GM20431 (cell line): ENCODE measurements around the gene MUC7.

ENCODE experiments used
- in situ Hi-C: fragments of 300-500 bp; cut with MseI, MboI; formaldehyde crosslinking; loops from one replicate; pipeline ENCODE4 v1.15.0; 2020; ENCODE audit warnings: low sequenced_read_pairs; ENCODE audit not compliant: unreplicated experiment

Gene MUC7

DNA sequence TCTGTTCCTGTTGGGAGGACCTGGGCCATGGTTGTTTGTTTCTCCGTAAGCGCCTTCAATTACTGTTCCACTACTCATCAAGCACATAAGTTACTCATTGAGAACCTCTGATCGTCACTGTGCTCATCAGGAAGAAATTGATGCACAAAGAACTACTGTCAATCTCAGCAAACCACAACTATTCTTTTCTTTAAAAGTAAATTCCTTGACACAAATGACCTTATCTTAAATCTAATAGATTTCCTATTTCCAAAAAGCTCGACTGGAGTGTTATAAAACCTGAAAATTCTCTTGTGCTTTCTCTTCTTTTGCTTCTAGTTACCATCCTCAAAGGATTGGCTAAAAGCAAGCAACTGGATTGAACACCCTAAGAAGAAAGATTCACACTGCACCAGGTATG is at the start of gene MUC7:
Gene MUC7 (plus strand): TSS at position 301 of the 400 bp plus-strand sequence. CDS start 1,825 bp downstream, outside the sequence.
- in situ Hi-C loops, result no loop called here

DNA sequence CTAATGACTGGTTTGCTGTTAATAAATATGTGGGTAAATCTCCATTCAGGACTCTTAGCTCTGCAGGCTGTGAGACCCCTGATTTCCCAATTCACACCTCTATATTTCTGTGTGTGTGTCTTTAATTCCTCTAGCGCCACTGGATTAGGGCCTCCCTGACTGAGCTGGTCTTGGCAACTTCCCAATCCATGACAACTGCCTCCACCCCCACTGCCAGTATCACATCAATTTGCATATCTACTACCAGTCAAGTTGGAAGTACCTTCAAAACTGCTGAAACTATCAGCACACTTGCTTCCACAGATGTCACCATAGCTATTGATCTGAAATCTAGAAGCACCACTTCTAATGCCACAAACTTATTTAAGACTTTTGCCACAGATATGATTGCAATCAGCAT is 46.7 kb upstream of the MUC7 start:
- in situ Hi-C loops, result no loop called here

DNA sequence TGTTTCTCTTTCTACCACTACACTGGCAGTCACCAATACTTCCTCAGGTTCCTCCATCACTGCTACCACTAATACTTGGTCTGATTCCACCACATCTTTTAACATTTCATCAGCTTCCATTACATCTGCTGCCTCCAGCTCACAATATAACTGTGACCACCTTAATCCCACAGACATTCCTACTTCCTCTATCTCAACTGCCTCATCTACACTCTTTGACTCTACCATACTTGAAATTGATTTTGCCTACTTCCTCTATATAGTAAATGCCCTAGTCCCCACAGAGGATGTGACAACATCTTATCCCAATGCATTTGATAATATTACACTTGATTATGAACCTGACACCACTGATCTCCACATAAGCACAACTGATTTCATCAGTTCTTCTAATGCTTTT is 45.2 kb upstream of the MUC7 start:
- in situ Hi-C loops, result no loop called here

DNA sequence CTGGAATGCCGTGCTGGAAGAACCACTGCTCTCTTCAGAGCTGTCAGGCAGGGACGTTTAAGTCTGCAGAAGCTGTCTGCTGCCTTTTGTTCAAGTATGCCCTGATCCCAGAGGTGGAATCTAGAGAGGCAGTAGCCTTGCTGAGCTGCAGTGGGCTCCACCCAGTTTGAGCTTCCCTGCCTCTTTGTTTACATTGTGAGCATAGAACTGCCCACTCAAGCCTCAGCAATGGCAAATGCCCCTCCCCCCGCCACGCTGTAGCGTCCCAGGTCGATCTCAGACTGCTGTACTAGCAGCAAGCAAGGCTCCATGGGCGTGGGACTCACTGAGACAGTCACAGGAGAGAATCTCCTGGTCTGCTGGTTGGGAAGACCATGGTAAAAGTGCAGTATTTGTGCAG is 34.8 kb upstream of the MUC7 start:
- in situ Hi-C loops, result no loop called here

DNA sequence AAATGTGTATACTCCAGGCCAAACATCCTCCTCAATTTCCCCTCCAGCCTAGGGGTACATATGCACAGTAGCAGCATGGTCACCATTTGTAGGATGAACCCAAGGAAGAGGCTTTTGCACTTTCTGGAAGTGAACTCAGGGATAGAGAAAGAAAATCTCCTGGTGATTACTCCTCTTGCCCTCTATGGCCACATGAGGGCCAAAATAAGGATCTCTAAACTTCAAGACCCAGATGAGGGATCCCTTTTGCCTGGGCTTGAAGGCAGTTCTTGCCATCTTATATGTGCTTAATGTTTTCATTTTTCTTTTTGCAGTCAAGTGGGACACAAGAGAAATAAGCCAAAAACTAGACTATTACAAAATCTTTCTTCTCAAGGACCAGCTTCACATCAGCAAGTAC is 29.5 kb upstream of the MUC7 start:
- in situ Hi-C loops, result no loop called here

DNA sequence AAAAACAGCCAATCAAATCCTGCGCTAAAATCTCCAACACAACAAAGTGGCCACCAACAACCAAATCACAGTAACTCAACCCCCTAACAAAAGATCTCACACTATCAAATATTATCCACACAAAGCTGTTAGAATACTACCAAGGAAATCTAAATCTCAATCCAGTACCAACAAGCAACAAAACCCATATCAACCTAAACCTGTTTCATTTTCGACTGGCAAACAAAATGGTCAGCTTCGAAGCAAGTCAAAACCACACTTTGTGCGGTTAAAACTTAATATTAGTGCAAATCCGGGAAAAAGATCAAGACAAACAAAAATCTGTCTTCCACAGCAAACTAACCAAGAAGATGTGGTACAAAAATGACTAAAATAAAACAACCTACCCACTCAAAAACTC is 28.7 kb upstream of the MUC7 start:
- in situ Hi-C loops, result no loop called here

DNA sequence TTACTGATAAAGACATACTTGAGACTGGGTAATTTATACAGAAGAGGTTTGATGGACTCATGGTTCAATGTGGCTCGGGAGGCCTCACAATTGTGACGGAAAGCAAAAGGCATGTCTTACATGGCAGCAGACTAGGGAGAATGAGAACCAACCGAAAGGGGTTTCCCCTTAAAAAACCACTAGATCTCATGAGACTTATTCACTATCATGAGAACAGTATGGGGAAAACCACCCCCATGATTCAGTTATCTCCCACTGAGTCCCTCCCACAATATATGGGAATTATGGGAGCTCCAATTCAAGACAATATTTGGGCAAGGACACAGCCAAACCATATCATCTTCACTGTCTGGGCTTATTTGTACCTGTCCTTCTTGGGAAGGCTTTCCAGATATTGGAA is 22.8 kb upstream of the MUC7 start:
- in situ Hi-C loops, result no loop called here

DNA sequence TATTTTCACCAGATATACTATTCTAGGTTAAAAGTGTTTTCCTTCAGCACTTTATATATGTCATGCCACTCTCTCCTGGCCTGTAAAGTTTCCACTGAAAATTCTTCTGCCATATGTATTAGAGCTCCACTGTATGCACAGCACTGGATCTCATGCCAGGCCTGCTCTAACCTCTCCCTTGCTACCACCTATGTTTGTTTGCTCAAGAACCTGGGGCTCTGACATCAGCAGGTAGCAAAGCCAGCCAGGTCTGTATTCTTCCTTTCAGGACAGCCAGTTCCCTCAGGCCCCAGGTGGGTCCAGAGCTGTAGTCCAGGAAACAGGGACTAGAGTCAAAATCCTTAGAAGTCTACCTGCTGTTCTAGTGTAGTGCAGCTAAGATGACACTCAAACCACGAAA is 19.1 kb upstream of the MUC7 start:
- in situ Hi-C loops, result no loop called here

DNA sequence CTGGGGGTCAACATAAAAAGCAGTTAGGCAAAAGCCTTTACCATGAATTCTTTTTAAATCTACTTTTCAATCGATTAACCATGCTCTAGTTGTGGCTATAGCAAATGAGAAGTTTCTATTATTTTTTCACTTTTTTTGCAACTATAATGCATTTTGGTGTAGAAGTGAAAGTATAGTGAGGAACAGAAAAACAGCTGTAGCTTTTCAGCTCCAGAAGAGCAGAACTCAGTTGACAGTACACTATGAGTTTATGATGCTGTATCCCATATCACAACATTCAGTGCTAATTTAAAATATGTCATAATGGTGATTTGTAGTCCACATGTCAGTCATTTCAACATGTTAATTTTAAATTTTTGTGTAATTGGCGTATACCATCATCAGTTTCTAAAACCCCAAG is 8.7 kb upstream of the MUC7 start:
- in situ Hi-C loops, result no loop called here

DNA sequence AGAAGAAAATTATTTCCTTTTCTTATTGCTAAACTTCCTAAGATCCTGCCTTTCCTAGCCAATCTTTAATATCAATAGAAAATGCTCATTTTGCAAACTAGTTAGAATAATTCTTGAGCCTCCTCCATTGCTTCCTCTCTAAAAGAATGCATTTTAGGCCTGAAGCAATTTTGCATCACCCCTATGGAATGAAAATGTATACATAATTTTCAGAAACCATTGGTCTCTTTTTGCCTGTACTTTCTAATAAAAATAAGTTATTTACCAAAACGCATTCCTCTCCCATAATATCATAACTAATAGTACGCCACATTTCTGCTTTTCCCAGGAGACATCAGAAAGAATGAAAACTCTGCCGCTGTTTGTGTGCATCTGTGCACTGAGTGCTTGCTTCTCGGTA is 1.7 kb downstream of the MUC7 start:
- in situ Hi-C loops, result no loop called here

DNA sequence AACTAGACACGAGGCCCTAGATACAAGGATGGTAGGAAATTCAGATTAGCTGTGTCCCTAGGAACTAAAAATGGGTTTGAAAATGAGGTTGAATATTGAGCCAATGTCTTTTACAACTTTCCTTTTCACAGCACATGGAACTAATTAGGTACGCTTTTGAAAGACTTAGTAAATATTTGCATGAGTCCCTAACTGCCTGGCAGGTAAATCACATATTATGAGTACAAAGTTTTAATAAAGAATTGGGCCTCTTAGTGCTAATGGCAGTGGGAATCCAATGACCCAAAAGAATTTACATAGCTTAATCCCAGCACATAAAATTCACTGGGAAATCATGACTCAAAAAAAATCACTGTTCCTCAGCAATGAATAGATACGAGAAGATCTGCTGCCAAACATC is 16.8 kb downstream of the MUC7 start:
- in situ Hi-C loops, result no loop called here

DNA sequence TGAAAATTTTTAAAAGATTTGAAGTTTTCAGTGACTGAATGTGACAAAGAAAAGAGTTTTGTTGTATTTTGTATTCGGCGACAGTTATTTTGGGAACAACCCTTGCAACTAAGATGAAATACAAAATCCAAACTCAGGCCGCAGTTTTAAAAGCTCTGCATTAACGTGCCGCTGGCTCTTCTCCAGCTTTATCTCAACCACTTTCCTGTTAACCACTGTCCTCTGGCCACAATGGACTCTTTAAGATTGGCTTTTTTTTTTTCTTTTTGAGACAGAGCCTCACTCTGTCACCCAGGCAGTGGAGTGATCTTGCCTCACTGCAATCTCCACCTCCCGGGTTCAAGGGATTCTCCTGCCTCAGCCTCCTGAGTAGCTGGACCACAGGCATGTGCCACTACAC is 24.2 kb downstream of the MUC7 start:
- in situ Hi-C loops, result no loop called here

DNA sequence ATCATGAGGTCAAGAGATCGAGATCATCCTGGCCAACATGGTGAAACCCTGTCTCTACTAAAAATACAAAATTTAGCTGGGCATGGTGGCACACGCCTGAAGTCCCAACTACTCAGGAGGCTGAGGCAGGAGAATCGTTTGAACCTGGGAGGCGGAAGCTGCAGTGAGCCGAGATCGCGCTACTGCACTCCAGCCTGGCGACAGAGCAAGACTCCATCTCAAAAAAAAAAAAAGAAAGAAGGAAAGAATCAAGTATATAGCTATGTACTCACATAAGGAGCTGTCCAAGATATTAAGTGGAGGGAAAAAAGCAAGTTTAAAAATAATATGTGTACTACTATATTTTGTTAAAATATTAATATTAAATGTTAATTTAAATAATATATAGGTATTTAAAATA is 29.8 kb downstream of the MUC7 start:
- in situ Hi-C loops, result loop anchor here (25.0 kb wide), 1 partner anchor 190 kb away; no protein-coding TSS in a partner anchor

DNA sequence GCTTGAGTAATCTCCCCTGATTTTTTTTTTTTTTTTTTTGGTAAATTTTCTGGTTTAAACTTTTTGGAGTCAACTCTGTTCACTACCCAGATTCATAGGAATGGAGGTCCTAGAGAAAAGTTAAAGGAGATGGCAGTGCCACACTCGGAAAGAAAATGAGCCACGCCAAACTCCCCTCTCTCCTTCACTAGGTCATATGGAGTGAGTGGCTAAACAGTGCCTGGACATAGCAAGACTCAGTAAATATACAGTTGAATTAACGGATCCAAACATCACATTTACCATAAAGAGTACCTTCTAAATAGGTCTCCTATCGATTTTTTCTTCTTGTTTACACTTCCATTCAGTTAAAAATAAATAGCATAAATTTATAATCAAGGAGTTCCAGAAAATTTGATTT is 32.7 kb downstream of the MUC7 start:
- in situ Hi-C loops, result loop anchor here (25.0 kb wide), 1 partner anchor 192 kb away; no protein-coding TSS in a partner anchor

DNA sequence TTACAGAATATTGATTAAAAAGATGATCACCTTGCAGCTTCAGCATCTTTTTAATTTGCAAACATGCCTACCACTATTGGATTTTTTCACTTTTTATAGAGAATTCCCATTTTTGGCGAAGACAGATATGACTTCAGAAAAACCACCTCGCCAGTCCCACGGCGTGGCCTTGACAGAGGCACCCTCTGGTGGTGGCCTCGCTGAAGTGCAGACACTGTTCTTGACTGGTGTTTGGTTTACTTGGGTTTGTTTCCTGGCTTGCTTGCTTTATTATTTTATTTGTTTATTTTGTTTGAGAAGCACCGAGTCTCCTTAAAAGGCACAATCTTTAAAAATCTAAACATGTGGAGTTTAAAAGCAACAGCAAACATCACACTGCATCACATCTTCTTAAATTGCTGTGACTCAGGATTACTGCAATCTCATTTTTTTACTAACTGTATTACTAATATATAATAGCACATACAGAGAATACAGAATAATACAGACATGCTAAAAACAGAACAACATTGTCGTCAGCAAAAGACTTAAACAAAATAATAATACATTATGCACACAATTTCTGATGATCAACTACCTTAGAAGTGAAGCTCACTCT is 33.3 kb downstream of the MUC7 start:
- in situ Hi-C loops, result loop anchor here (25.0 kb wide), 1 partner anchor 193 kb away; no protein-coding TSS in a partner anchor

DNA sequence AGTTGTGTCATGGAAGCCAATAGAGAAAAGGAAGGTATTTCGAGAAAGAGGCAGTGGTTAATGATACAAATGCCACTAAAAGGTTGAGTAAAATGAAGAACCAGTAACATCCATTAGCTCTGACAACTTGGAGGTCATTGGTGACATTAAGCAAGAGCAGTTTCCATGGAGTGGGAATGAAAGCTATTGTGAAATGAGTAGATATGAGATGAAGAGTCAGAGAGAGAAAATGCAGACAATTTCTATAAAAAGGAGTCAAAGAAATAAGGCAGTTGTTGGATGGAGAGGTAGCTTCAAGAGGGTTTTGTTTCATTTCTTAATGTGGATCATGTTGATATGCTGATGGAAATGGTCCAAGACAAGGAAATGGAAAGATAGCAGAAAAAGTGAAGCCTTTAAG is 36.8 kb downstream of the MUC7 start:
- in situ Hi-C loops, result loop anchor here (25.0 kb wide), 1 partner anchor 196 kb away; no protein-coding TSS in a partner anchor

DNA sequence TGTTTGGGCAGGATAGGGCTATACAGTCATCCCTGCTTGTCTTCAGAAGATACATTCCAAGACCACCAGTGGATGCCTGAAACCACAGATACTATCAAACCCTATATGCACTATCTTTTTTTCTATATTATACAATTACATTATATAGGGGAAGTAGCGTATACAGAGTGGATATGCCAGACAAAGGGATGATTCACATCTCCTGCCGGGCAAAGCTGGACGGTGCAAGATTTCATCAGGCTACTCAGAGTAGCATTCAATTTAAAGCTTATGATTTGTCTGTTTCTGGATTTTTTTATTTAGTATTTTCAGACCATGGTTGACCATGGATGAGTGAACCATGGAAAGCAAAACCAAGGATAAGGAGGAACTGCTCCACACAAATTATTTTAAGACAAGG is 39.4 kb downstream of the MUC7 start:
- in situ Hi-C loops, result loop anchor here (25.0 kb wide), 1 partner anchor 199 kb away; no protein-coding TSS in a partner anchor

DNA sequence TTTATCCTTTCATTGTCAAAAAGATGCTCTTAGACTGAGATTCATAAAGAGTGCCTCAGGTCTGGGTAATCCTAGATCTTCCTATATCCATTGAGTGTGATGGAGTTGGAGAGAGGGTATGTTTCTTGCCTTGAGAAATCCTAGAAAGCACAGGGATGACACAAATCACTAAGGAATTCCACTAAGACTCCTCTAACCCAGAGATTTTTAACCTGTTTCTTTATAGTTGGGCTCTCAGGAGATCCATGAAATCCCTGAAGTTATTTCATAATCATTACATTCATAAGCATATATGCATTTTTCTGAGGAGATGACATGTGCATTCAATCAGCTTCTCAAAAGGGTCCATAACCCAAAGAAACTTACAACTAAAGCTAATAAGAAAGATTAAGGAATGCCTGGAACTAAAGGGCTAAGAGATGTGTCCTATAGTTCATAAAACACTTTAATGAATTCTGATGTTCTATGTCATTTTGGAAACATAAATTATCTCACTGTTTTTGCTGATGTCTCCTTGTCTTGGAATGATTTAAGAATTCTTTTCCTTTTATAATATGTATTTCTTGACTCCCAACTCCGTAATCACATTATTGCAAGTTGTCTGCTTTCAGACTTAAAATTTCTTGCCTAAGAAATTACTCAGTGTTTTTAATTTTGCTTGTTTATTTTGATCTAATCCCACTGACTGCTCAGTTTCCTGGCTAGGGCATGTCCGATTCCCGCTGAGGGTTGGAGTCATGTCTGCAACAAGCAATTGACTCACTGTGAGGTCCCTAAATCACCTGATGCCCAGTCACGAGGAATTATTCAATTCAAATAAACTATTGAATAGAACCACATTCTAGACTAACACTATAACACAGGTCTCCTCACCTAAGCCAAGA is 43.6 kb downstream of the MUC7 start:
- in situ Hi-C loops, result loop anchor here (25.0 kb wide), 1 partner anchor 203 kb away; no protein-coding TSS in a partner anchor

DNA sequence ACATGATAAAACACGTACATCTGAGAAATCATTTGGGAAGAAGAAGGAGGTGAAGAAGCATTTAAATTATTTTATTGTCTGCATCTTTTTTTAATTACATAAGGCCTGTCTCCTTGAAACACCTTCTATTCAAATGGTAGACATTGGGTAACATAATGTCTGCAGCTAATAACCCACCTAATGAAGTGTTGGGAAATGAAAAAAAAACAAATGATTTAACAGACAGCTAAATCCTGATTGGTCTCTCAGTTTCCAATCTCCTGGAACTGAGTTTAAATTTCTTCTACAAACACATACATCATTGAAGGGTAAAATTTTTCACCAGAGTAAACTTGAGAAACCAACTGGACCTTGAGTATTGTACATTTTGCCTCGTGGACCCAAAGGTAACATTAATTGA is 46.3 kb downstream of the MUC7 start, which contains the start of gene AMTN:
Gene AMTN (plus strand): TSS at position 301 of the 400 bp plus-strand sequence. CDS start 209 bp downstream, outside the sequence.
- in situ Hi-C loops, result loop anchor here (25.0 kb wide), 1 partner anchor 206 kb away; no protein-coding TSS in a partner anchor

DNA sequence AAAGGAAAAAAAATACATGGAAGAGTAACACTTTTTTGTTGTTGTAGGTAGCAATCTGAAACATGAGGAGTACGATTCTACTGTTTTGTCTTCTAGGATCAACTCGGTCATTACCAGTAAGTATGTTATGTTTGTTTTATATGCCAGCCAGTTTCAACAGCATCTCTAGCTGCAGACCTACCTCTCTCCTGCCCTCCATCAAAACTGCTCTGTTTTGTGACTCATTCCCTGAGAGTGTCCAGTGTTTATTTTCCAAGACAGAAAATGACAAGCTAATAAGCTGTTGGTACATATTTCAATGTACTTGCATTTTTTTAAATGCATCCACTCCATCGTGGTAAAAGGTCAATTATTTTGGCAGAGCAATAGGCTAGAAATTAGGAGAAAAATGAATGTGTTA is 46.7 kb downstream of the MUC7 start:
- in situ Hi-C loops, result loop anchor here (25.0 kb wide), 1 partner anchor 206 kb away; no protein-coding TSS in a partner anchor

DNA sequence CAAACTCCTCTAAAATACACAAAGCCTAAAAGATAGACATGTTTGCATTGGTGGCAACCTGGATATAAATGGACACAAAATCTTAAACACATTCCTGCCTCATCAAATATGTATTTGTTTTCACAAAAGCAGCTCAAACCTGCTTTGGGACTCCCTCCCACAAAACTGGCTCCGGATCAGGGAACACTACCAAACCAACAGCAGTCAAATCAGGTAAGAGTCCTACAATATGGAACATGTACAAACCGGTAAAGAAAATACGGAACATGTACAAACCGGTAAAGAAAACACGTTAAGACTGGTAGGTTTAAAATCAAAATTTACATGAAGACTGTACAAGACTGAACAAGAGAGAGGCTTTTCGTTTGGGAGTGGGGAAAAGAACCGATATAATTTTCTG is 50.6 kb downstream of the MUC7 start:
- in situ Hi-C loops, result loop anchor here (25.0 kb wide), 1 partner anchor 210 kb away; no protein-coding TSS in a partner anchor
